Ovary (tissue), 3 donors: ENCODE results near the gene MTHFR.

Source experiments
- EP300 ChIP-seq: sonication (generic); formaldehyde crosslinking; IDR thresholded peaks from one replicate; pipeline ENCODE4 v1.6.1; 2017; ENCODE audit warnings: antibody characterized with exemption
- TF ChIP-seq, protein P1 (sequence below), 3 donors: fragments of 450-650 bp in 2 of 3; fragments of 200-600 bp in 1 of 3; IDR thresholded peaks; one replicate each; pipeline versions ENCODE4 v1.5.1 to v1.8.0; 2016 to 2022; ENCODE audit warnings: antibody characterized with exemption in 3 of 3, mild to moderate bottlenecking in 1 of 3
- donor health status: DM: no; HTN: no; CAD: no.

DNA sequence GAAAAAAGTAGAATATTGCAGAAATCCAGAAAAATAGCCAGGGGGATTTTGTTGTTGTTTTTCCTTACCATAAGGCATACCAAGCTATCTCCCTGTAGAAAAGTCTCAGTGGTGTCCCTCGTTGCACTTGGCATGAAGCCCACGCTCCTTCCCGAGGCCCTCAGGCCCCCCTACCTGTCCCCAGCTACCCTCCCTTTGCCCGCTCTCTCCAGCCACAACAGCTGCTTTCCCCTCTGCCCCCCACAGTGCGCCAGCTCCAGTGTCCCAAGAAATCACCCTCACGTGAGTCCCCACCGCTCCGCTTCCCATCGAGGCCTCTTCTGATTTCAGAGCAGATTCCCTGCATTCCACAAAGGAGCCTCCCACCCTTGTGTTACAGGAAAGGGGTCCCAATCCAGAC lies 61.5 kb downstream of the MTHFR start:
- TF ChIP-seq EP300 = no peak
- TF ChIP-seq, protein P1, sequence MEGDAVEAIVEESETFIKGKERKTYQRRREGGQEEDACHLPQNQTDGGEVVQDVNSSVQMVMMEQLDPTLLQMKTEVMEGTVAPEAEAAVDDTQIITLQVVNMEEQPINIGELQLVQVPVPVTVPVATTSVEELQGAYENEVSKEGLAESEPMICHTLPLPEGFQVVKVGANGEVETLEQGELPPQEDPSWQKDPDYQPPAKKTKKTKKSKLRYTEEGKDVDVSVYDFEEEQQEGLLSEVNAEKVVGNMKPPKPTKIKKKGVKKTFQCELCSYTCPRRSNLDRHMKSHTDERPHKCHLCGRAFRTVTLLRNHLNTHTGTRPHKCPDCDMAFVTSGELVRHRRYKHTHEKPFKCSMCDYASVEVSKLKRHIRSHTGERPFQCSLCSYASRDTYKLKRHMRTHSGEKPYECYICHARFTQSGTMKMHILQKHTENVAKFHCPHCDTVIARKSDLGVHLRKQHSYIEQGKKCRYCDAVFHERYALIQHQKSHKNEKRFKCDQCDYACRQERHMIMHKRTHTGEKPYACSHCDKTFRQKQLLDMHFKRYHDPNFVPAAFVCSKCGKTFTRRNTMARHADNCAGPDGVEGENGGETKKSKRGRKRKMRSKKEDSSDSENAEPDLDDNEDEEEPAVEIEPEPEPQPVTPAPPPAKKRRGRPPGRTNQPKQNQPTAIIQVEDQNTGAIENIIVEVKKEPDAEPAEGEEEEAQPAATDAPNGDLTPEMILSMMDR (IDR thresholded peaks at IDR 0.05) = no peak
